ENCODE results near the gene PANK1.

DNA sequence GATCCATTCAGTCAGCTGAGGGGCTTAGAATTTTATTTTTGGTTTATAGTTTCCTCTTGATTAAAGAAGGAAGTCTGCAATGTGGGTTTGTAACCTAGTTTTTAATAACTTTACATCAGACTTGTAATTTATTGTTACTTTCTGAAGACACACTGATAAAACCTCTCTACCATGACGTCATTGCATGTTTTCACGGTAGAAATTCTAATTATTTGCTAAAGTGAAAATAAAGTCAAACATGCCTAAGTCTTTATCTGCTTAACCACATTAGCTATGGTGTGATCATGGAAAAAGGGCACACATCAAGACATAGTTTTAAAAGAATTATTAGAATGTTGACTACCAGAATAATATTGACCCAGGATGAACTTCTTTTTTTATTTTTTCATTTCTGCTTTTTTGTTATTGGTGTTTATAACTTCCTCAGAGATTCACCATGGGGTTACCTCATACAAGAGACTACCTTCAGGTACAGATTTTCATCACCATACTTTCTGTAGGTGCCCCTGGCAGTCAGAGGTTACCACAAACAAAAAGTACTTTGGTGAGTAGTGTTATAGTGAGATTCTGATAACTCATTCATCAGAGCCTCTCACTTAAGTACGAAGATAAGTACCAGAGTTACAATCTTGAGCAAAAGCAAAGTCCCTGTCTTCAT lies 7.0 kb upstream of the PANK1 start:
- TF ChIP-seq, protein P1, sequence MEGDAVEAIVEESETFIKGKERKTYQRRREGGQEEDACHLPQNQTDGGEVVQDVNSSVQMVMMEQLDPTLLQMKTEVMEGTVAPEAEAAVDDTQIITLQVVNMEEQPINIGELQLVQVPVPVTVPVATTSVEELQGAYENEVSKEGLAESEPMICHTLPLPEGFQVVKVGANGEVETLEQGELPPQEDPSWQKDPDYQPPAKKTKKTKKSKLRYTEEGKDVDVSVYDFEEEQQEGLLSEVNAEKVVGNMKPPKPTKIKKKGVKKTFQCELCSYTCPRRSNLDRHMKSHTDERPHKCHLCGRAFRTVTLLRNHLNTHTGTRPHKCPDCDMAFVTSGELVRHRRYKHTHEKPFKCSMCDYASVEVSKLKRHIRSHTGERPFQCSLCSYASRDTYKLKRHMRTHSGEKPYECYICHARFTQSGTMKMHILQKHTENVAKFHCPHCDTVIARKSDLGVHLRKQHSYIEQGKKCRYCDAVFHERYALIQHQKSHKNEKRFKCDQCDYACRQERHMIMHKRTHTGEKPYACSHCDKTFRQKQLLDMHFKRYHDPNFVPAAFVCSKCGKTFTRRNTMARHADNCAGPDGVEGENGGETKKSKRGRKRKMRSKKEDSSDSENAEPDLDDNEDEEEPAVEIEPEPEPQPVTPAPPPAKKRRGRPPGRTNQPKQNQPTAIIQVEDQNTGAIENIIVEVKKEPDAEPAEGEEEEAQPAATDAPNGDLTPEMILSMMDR (IDR thresholded peaks at IDR 0.05) = no peak
- no peak for TF ChIP-seq ZFX (IDR thresholded peaks at IDR 0.05; ENCODE audit: borderline replicate concordance)
